ENCODE data around the gene TLCD1. TPM values are rescaled to one million over a fixed set of nuclear protein-coding genes. Genes with fewer than 3 reads are reported as not detected.

Gene TLCD1
- total and polyA plus RNA-seq, 2 of the 8 experiments (the other 6 are each of a cell fraction or from before 2014, with no cell fraction given), result 40.7 to 128 TPM

DNA sequence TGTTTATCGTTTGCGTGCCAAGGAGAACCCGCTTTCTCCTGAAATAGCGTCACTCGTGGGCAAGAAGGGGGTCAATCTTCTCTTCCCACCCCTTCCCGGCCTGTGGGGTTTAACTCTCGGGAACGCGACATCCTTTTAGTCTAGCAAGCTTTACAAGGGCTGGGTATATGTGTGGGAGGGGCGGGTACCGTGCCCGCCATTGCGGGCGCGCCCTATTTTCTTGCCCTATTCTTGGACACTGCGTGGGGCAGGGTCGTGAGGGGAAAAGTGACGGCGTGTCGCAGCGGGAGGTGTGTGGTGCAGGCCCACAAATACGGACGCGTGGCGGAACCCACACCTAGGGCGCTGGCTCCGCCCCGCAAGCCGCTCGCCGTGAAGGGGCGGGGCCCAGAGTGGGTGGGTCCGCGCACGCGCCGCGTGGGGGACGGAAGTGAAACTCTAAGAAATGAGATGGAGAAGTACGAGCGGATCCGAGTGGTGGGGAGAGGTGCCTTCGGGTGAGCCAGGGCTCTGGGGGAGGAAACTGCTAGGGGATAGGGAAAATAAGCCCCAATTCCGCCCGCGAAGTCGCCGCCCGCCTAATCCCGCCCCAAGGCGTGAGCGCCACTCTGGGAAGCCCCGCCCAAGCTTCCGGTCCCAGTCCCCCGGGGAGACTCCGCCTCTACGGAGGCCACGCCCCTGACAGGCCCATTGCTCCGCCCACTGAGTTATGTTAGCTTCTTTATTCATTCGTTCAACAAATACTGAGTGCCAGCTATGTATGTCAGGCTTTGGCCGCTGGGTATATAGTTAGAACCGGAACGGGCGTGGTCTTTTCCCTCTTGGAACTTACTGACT is 2.5 kb upstream of the TLCD1 start, which contains the start of gene NEK8 (continued):
- TF ChIP-seq CBX5 (IDR thresholded peaks at IDR 0.05; ENCODE audit: low read depth, low read length) (no peak), CHD1 (IDR thresholded peaks at IDR 0.05; ENCODE audit: low read depth, low read length) (no peak), TBP (IDR thresholded peaks at IDR 0.05; ENCODE audit: low read depth, low read length) (0 out of 2 replicates have a peak, but pooled peaks have one; percentile 21), CHD2 (IDR thresholded peaks at IDR 0.05; ENCODE audit: low read length) (no peak), SAP30 (IDR thresholded peaks at IDR 0.05; ENCODE audit: insufficient read depth, insufficient replicate concordance, low read length) (peak; percentile 36), POLR2A (IDR thresholded peaks at IDR 0.05; ENCODE audit: control extremely low read depth in 1 of 2, low read depth in 2 of 2, low read length in 2 of 2) (peak in 1 of 2 experiments; percentile 69; a peak in 1 of 3 replicates), TAF1 (IDR thresholded peaks at IDR 0.05; ENCODE audit: low read depth, low read length) (peak; percentile 65), JUN (IDR thresholded peaks at IDR 0.05; ENCODE audit: low read depth, low read length) (no peak), CBX8 (IDR thresholded peaks at IDR 0.05; ENCODE audit: borderline replicate concordance, low read depth, low read length) (no peak), HDAC6 (IDR thresholded peaks at IDR 0.05; ENCODE audit: low read depth, low read length) (no peak), BCL11A (IDR thresholded peaks at IDR 0.05; ENCODE audit: low read depth in 2 of 2, low read length in 2 of 2) (no peak), ASH2L (IDR thresholded peaks at IDR 0.05; ENCODE audit: low read length) (peak; percentile 35), RXRA (IDR thresholded peaks at IDR 0.05; ENCODE audit: insufficient read depth, low read depth, low read length) (no peak), HDAC2 (IDR thresholded peaks at IDR 0.05; ENCODE audit: borderline replicate concordance in 1 of 2, low read depth in 2 of 2, low read length in 2 of 2) (peak in 1 of 2 experiments; percentile 75; a peak in 1 of 4 replicates), SP4 (IDR thresholded peaks at IDR 0.05; ENCODE audit: low read length) (peak; percentile 79; the same call in 1 of the 2 replicates), SIN3A (conservative IDR thresholded peaks at IDR 0.05 in 1 of 2, IDR thresholded peaks at IDR 0.05 in 1 of 2; ENCODE audit: low read depth in 1 of 2, low read length in 2 of 2) (peak in 1 of 2 experiments; percentile 40; a peak in 1 of 4 replicates), CREB1 (IDR thresholded peaks at IDR 0.05) (0 out of 2 replicates have a peak, but pooled peaks have one; percentile 9)
- TF ChIP-seq, protein P1, sequence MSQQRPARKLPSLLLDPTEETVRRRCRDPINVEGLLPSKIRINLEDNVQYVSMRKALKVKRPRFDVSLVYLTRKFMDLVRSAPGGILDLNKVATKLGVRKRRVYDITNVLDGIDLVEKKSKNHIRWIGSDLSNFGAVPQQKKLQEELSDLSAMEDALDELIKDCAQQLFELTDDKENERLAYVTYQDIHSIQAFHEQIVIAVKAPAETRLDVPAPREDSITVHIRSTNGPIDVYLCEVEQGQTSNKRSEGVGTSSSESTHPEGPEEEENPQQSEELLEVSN (IDR thresholded peaks at IDR 0.05), result no peak
- TF ChIP-seq, protein P2, sequence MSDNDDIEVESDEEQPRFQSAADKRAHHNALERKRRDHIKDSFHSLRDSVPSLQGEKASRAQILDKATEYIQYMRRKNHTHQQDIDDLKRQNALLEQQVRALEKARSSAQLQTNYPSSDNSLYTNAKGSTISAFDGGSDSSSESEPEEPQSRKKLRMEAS (IDR thresholded peaks at IDR 0.05), result 0 out of 2 replicates have a peak, but pooled peaks have one; percentile 28
- TF ChIP-seq, protein P3, sequence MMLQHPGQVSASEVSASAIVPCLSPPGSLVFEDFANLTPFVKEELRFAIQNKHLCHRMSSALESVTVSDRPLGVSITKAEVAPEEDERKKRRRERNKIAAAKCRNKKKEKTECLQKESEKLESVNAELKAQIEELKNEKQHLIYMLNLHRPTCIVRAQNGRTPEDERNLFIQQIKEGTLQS (IDR thresholded peaks at IDR 0.05; ENCODE audit: insufficient read depth, low read depth, low read length), result no peak
